Fibroblast of pulmonary artery (primary cell): ENCODE results near the gene B2M.

Source experiments
- DNase-seq: peaks from one replicate; pipeline ENCODE4 v3.0.0-alpha.2; 2010; ENCODE audit warnings: low read depth
- H3K4me3 ChIP-seq: replicated peaks from 2 replicates; pipeline ENCODE4 v1.5.1; 2011; ENCODE audit warnings: low read depth, mild to moderate bottlenecking, control low read depth, low read length, moderate library complexity
- CTCF ChIP-seq: IDR thresholded peaks from 2 replicates; pipeline ENCODE4 v1.5.1; 2011; ENCODE audit warnings: mild to moderate bottlenecking, control low read depth, low read length, inconsistent platforms; ENCODE audit errors: missing control alignments

Gene B2M

GRCh38 chr15:44706946-44707636, 4.2 kb upstream of the B2M start:
- H3K4me3 ChIP-seq: no peak overlapping the region
- DNase-seq: no peak
- no peak for TF ChIP-seq CTCF

DNA sequence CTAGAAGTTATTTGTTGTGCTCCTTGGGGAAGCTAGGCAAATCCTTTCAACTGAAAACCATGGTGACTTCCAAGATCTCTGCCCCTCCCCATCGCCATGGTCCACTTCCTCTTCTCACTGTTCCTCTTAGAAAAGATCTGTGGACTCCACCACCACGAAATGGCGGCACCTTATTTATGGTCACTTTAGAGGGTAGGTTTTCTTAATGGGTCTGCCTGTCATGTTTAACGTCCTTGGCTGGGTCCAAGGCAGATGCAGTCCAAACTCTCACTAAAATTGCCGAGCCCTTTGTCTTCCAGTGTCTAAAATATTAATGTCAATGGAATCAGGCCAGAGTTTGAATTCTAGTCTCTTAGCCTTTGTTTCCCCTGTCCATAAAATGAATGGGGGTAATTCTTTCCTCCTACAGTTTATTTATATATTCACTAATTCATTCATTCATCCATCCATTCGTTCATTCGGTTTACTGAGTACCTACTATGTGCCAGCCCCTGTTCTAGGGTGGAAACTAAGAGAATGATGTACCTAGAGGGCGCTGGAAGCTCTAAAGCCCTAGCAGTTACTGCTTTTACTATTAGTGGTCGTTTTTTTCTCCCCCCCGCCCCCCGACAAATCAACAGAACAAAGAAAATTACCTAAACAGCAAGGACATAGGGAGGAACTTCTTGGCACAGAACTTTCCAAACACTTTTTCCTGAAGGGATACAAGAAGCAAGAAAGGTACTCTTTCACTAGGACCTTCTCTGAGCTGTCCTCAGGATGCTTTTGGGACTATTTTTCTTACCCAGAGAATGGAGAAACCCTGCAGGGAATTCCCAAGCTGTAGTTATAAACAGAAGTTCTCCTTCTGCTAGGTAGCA, 851 bp upstream of the B2M start:
- peak overlapping the region; percentile 98 for H3K4me3 ChIP-seq
- peak; percentile 43 for TF ChIP-seq CTCF
- DNase-seq: peak; percentile 41

- H3K4me3 ChIP-seq: peak overlapping the region; percentile 98
- peak; percentile 33 for DNase-seq
- TF ChIP-seq CTCF: no peak
These were observed 527 bp downstream of the B2M start for GRCh38 chr15:44711743-44712345.

DNA sequence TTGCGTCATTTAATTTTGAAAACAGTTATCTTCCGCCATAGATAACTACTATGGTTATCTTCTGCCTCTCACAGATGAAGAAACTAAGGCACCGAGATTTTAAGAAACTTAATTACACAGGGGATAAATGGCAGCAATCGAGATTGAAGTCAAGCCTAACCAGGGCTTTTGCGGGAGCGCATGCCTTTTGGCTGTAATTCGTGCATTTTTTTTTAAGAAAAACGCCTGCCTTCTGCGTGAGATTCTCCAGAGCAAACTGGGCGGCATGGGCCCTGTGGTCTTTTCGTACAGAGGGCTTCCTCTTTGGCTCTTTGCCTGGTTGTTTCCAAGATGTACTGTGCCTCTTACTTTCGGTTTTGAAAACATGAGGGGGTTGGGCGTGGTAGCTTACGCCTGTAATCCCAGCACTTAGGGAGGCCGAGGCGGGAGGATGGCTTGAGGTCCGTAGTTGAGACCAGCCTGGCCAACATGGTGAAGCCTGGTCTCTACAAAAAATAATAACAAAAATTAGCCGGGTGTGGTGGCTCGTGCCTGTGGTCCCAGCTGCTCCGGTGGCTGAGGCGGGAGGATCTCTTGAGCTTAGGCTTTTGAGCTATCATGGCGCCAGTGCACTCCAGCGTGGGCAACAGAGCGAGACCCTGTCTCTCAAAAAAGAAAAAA, 1.2 kb downstream of the B2M start:
- peak overlapping the region; percentile 98 for H3K4me3 ChIP-seq
- TF ChIP-seq CTCF: no peak
- peak; percentile 89 for DNase-seq

DNA sequence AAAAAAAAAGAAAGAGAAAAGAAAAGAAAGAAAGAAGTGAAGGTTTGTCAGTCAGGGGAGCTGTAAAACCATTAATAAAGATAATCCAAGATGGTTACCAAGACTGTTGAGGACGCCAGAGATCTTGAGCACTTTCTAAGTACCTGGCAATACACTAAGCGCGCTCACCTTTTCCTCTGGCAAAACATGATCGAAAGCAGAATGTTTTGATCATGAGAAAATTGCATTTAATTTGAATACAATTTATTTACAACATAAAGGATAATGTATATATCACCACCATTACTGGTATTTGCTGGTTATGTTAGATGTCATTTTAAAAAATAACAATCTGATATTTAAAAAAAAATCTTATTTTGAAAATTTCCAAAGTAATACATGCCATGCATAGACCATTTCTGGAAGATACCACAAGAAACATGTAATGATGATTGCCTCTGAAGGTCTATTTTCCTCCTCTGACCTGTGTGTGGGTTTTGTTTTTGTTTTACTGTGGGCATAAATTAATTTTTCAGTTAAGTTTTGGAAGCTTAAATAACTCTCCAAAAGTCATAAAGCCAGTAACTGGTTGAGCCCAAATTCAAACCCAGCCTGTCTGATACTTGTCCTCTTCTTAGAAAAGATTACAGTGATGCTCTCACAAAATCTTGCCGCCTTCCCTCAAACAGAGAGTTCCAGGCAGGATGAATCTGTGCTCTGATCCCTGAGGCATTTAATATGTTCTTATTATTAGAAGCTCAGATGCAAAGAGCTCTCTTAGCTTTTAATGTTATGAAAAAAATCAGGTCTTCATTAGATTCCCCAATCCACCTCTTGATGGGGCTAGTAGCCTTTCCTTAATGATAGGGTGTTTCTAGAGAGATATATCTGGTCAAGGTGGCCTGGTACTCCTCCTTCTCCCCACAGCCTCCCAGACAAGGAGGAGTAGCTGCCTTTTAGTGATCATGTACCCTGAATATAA, 2.0 kb downstream of the B2M start:
- peak; percentile 39 for TF ChIP-seq CTCF
- peak; percentile 56 for DNase-seq

More for the DNA sequence above, 2.0 kb downstream of the B2M start:
- peak overlapping the region; percentile 98 for H3K4me3 ChIP-seq
